K562 (cell line): ENCODE results near the gene ULK2. TPM values are rescaled to one million over a fixed set of nuclear protein-coding genes. Genes with fewer than 3 reads are reported as not detected.

Experiments
- ATAC-seq: fragments of 200-7000 bp; cut with Tn5 transposase; 3 replicates; pipeline ENCODE4 v1.9.1; 2020; ENCODE audit warnings: moderate library complexity
- BruUV-seq: library from RNA; stranded (reverse); fragments of 400-500 nt; replicated peaks from 2 replicates; lab custom pipeline; 2021; lab: Mats Ljungman, UMichigan
- CTCF ChIA-PET: fragments of 300-600 bp; formaldehyde crosslinking; extraction: SDS; loops from one replicate; lab custom pipeline; 2021; ENCODE audit warnings: low intra/inter-chr PET ratio; lab: Yijun Ruan, JAX
- POLR2A ChIA-PET: fragments of 300-600, 350-650 bp; sonication (Branson Sonifier 250); formaldehyde crosslinking; extraction: SDS; loops from one replicate; lab custom pipeline; 2021; ENCODE audit warnings: antibody characterized with exemption, inconsistent platforms; lab: Yijun Ruan, JAX
- DNase-seq, 4 experiments: peaks; one replicate each; pipeline versions ENCODE4 v3.0.0 to v3.0.0-alpha.2; 2011 to 2018; ENCODE audit warnings: low spot score in 3 of 4, mixed read lengths in 3 of 4; ENCODE audit errors: extremely low read depth in 1 of 4
- FAIRE-seq: peaks from 2 replicates; lab custom pipeline; 2011; peaks lifted over from hg19 to GRCh38; lab: Jason Lieb, UNC
- H2AFZ ChIP-seq: 2 replicates; pipeline ENCODE4 v1.6.0; 2011; ENCODE audit warnings: low read depth, low read length, control low read depth, inconsistent platforms
- H3K27ac ChIP-seq: fragments of 200-600 bp; 3 replicates; pipeline ENCODE4 v1.8.0; 2011; ENCODE audit warnings: low read depth, mild to moderate bottlenecking, control low read depth, inconsistent platforms, low read length, moderate library complexity, mixed read lengths; ENCODE audit errors: extremely low read depth
- H3K27me3 ChIP-seq, 2 experiments: fragments of 300-600 bp in 1 of 2; 2 replicates in 1 of 2; 3 replicates in 1 of 2; pipeline versions ENCODE4 v1.6.0 to v1.8.0; 2011; ENCODE audit warnings: inconsistent platforms in 2 of 2, low read length in 2 of 2, mild to moderate bottlenecking in 1 of 2, mixed read lengths in 1 of 2, moderate library complexity in 1 of 2; ENCODE audit not compliant: control insufficient read depth in 2 of 2, insufficient read depth in 2 of 2
- H3K36me3 ChIP-seq: fragments of 300-600 bp; 3 replicates; pipeline ENCODE4 v1.8.0; 2011; ENCODE audit warnings: mild to moderate bottlenecking, low read length, inconsistent platforms; ENCODE audit not compliant: control insufficient read depth, insufficient read depth
- H3K4me1 ChIP-seq, 2 experiments: fragments of 200-600 bp in 1 of 2; replicated peaks in 1 of 2; 2 replicates in 1 of 2; 3 replicates in 1 of 2; pipeline versions ENCODE4 v1.5.1 to v1.8.0; 2011; ENCODE audit warnings: inconsistent platforms in 2 of 2, low read length in 2 of 2, mild to moderate bottlenecking in 1 of 2, mixed read lengths in 1 of 2, moderate library complexity in 1 of 2; ENCODE audit not compliant: control insufficient read depth in 2 of 2, insufficient read depth in 2 of 2
- H3K4me2 ChIP-seq: 2 replicates; pipeline ENCODE4 v1.6.1; 2011; ENCODE audit warnings: low read length, control low read depth, inconsistent platforms, mixed read lengths; ENCODE audit not compliant: insufficient read depth
- H3K4me3 ChIP-seq: fragments of 200-600 bp; sonication (generic), shearing (Covaris generic); 2 replicates; pipeline ENCODE4 v1.5.1; 2016; ENCODE audit warnings: control low read depth, inconsistent platforms
- H3K79me2 ChIP-seq: fragments of 200-600 bp; 3 replicates; pipeline ENCODE4 v1.8.0; 2011; ENCODE audit warnings: low read length, inconsistent platforms; ENCODE audit not compliant: control insufficient read depth, insufficient read depth
- H3K9ac ChIP-seq, 2 experiments: 2 replicates each; pipeline versions ENCODE4 v1.6.0 to v1.6.1; 2011; ENCODE audit warnings: low read depth in 2 of 2, low read length in 2 of 2, control low read depth in 1 of 2, inconsistent platforms in 1 of 2, mild to moderate bottlenecking in 1 of 2, mixed read lengths in 1 of 2; ENCODE audit not compliant: insufficient read depth in 1 of 2
- H3K9me1 ChIP-seq: one replicate; pipeline ENCODE4 v1.6.0; 2011; ENCODE audit warnings: inconsistent platforms, mild to moderate bottlenecking, low read length, moderate library complexity; ENCODE audit not compliant: control insufficient read depth, insufficient read depth
- H3K9me3 ChIP-seq: replicated peaks from 2 replicates; pipeline ENCODE4 v1.5.1; 2011; ENCODE audit warnings: low read depth, low read length, inconsistent platforms; ENCODE audit not compliant: control insufficient read depth, insufficient read depth
- H4K20me1 ChIP-seq: replicated peaks from 2 replicates; pipeline ENCODE4 v1.6.1; 2011; ENCODE audit warnings: low read length, inconsistent platforms, mixed read lengths; ENCODE audit not compliant: control insufficient read depth, insufficient read depth
- FOXM1 ChIP-seq, 2 experiments: fragments of 450-650 bp in 1 of 2; sonication (generic) in 1 of 2; formaldehyde crosslinking in 1 of 2; IDR thresholded peaks; 2 replicates each; pipeline versions ENCODE4 v1.6.1 to v1.9.0; 2017 to 2022; ENCODE audit warnings: low read depth in 2 of 2, mild to moderate bottlenecking in 2 of 2, missing genetic modification reagents in 1 of 2, moderate library complexity in 1 of 2
- MCM7 ChIP-seq, 2 experiments: fragments of 450-650 bp; IDR thresholded peaks; 2 replicates each; pipeline ENCODE4 v1.6.1; 2016 to 2018
- NUFIP1 ChIP-seq: fragments of 450-650 bp; IDR thresholded peaks from 2 replicates; pipeline ENCODE4 v1.6.1; 2018; ENCODE audit not compliant: partially characterized antibody
- TFAM ChIP-seq: fragments of 250-450 bp; sonication (Bioruptor Pico); conservative IDR thresholded peaks from 2 replicates; pipeline ENCODE4 v1.5.0; 2021; ENCODE audit warnings: mild to moderate bottlenecking, moderate library complexity
- XRCC3 ChIP-seq: fragments of 450-650 bp; IDR thresholded peaks from 2 replicates; pipeline ENCODE4 v1.6.1; 2017; ENCODE audit warnings: mild to moderate bottlenecking, moderate library complexity
- ZBTB1 ChIP-seq: sonication (generic); formaldehyde crosslinking; IDR thresholded peaks from 2 replicates; pipeline ENCODE4 v1.8.1; 2023; ENCODE audit warnings: missing genetic modification reagents, low read depth, mild to moderate bottlenecking, borderline replicate concordance
- ZNF75A ChIP-seq: fragments of 450-650 bp; formaldehyde crosslinking; IDR thresholded peaks from 2 replicates; pipeline ENCODE4 v1.4.0; 2020; ENCODE audit warnings: mild to moderate bottlenecking
- ZNF764 ChIP-seq: fragments of 250-450 bp; sonication (Bioruptor Pico); IDR thresholded peaks from 2 replicates; pipeline ENCODE4 v1.4.0; 2020; ENCODE audit warnings: low read depth, mild to moderate bottlenecking, moderate library complexity
- WGBS: fragments of 100-300 bp; shearing (Covaris generic); methylation state at CpG from one replicate; pipeline ENCODE4 v1.1.6; 2016; ENCODE audit warnings: low coverage, mixed read lengths; ENCODE audit not compliant: insufficient coverage; ENCODE audit errors: missing lambda C conversion rate; 5-methylcytosine and 5-hydroxymethylcytosine counted together
- in situ Hi-C: fragments of 300-500 bp; cut with MboI; formaldehyde crosslinking; loops from 4 replicates; pipeline ENCODE4 v1.15.0; 2018; ENCODE audit warnings: inconsistent platforms, mixed read lengths
- intact Hi-C: fragments of 100-400 bp; cut with micrococcal nuclease; formaldehyde crosslinking; loops from 2 replicates; pipeline ENCODE4 v1.14.2; 2022
- polyA plus RNA-seq, 8 experiments: library from polyadenylated mRNA; depleted of rRNA in 4 of 8; stranded (reverse) in 5 of 8; unstranded in 3 of 8; fragments of >200 nt; fragmentation: Nextera tagmentation in 2 of 8; fragmentation: Illumina TruSeq in 1 of 8; extraction: Ambion mirVana in 2 of 8; extraction: Trizol in 1 of 8; gene quantifications; 2 replicates each; pipeline versions ENCODE4 v1.2.1 to v1.2.3, GENCODE V29; 2011 to 2014; ENCODE audit warnings: inconsistent platforms in 1 of 8, missing spikeins in 1 of 8
- total RNA-seq, 7 experiments: library from RNA; depleted of rRNA in 6 of 7; stranded (reverse); fragments of >200 nt in 6 of 7; fragmentation: Illumina TruSeq in 2 of 7; extraction: Trizol in 2 of 7; gene quantifications; 2 replicates each; pipeline versions ENCODE4 v1.2.1 to v1.2.3, GENCODE V29; 2011 to 2021; ENCODE audit warnings: low replicate concordance in 1 of 7
- TF ChIP-seq, protein P1 (sequence below): fragments of 250-450 bp; sonication (Bioruptor Pico); IDR thresholded peaks from 2 replicates; pipeline ENCODE4 v1.5.0; 2021
- TF ChIP-seq, protein P2 (sequence below), 3 experiments: IDR thresholded peaks in 2 of 3; conservative IDR thresholded peaks in 1 of 3; 2 replicates each; pipeline ENCODE4 v1.5.1; 2011 to 2012; ENCODE audit warnings: low read length in 3 of 3, mild to moderate bottlenecking in 3 of 3, control low read depth in 2 of 3, improper control_type of control experiment in 1 of 3, inconsistent platforms in 1 of 3, low read depth in 1 of 3, mixed read lengths in 1 of 3, moderate library complexity in 1 of 3; ENCODE audit not compliant: insufficient read depth in 2 of 3

The ULK2 gene
- total and polyA plus RNA-seq, 9 of the 15 experiments (the other 6 are each of a cell fraction or from before 2014, with no cell fraction given), result 0.01 to 0.18 (median 0.07) TPM; not detected in 5

DNA sequence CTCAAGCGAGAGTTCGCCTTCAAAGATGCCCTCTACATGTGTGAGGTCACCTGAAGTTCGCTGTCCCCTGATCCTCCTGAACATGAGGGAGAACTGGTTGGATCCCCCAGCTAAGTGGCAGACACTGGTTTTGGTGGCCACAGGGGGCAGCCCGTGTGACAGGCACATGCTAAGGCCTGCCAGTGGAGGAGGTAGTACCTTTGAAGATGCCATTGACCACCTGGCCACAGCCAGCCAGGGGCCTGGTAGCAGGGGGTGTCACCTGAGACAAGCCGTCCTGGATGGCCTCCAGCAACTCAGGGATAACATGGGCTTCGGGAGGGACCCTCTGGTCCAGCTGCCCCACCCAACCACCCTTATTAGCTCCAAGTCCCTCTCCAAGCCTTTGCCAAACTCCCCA, 112.3 kb downstream of the ULK2 start (continued):
- TF ChIP-seq, protein P1, sequence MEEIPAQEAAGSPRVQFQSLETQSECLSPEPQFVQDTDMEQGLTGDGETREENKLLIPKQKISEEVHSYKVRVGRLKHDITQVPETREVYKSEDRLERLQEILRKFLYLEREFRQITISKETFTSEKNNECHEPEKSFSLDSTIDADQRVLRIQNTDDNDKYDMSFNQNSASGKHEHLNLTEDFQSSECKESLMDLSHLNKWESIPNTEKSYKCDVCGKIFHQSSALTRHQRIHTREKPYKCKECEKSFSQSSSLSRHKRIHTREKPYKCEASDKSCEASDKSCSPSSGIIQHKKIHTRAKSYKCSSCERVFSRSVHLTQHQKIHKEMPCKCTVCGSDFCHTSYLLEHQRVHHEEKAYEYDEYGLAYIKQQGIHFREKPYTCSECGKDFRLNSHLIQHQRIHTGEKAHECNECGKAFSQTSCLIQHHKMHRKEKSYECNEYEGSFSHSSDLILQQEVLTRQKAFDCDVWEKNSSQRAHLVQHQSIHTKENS (CRISPR knock-in tag), result no peak
- no peak for TF ChIP-seq NUFIP1
- no peak for TF ChIP-seq XRCC3
- TF ChIP-seq ZBTB1 (CRISPR knock-in tag), result no peak
- no peak for TF ChIP-seq ZNF764 (CRISPR knock-in tag)
- TF ChIP-seq ZNF75A (CRISPR knock-in tag), result no peak
- TF ChIP-seq FOXM1 (IDR thresholded peaks at IDR 0.05; ENCODE audit: low read depth), result no peak
- TF ChIP-seq FOXM1 (CRISPR knock-in tag; IDR thresholded peaks at IDR 0.05; ENCODE audit: low read depth), result no peak
- no peak for TF ChIP-seq TFAM

DNA sequence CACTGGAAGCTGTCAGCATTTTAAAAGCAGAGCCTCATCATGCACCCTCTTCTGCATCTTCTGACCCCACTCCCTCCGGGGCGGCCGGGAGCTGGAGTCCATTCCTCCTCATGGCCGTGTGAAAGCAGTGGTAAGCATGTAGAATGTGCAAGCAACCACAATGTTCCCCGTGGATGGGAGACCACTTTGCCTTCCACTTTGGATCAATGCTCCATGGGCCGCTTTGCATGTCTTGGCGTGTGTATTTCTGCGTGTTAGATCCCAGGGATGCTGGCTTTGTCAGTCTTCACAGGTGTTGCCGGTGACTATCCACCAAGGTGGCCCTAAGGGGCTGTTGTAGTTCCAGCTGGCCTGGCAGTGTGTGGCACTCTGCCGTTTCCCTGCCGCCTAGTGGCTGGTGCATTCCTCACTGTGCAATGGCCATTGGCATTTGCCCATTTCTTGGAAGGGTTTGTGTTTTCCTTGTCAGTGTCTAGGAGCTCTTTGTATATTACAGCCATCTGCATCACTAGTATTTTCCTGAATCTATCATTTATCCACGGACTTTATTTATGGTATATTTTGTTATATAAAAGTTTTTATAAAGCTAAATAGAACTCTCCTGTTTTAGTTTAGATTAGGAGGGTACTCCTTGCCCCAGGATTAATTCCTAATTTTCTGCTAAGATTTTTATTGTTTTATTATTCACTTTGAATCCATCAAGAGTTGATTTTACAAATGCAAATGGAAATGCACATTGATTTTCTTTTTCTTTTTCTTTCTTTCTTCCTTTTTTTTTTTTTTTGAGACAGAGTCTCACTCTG, 113.9 kb downstream of the ULK2 start:
- ChIA-PET CTCF (no interaction called here), POLR2A (interaction anchor here (0.7 kb wide), 1 partner anchor 18 kb away, joined by 3 read pairs; no protein-coding TSS in a partner anchor)
- Histone ChIP-seq H3K9me3 (no peaks in the 10 kb centered on the region), H3K9ac (no peak overlapping the region), H3K36me3 (no peaks in the 10 kb centered on the region), H3K4me2 (no peak overlapping the region), H3K27me3 (peaks cover 8 to 53% of the 10 kb centered on the region in 2 experiments; a peak in 3 of 5 replicates), H3K79me2 (no peaks in the 10 kb centered on the region), H4K20me1 (no peaks in the 10 kb centered on the region), H3K4me3 (no peak overlapping the region), H2AFZ (no peak overlapping the region), H3K4me1 (no peaks in the 10 kb centered on the region; a peak in 1 of 5 replicates), H3K9me1 (no peaks in the 10 kb centered on the region), H3K27ac (no peak overlapping the region)
- WGBS, result 0% methylated on average over 12 of the region's 12 CpGs
- ATAC-seq (no peak), DNase-seq (no peak), FAIRE-seq (no peak)
- BruUV-seq, result no TSS peak
- in situ Hi-C loops (no loop called here), intact Hi-C loops (no loop called here)
- TF ChIP-seq MCM7 (IDR thresholded peaks at IDR 0.05), result no peak
- TF ChIP-seq, protein P2, sequence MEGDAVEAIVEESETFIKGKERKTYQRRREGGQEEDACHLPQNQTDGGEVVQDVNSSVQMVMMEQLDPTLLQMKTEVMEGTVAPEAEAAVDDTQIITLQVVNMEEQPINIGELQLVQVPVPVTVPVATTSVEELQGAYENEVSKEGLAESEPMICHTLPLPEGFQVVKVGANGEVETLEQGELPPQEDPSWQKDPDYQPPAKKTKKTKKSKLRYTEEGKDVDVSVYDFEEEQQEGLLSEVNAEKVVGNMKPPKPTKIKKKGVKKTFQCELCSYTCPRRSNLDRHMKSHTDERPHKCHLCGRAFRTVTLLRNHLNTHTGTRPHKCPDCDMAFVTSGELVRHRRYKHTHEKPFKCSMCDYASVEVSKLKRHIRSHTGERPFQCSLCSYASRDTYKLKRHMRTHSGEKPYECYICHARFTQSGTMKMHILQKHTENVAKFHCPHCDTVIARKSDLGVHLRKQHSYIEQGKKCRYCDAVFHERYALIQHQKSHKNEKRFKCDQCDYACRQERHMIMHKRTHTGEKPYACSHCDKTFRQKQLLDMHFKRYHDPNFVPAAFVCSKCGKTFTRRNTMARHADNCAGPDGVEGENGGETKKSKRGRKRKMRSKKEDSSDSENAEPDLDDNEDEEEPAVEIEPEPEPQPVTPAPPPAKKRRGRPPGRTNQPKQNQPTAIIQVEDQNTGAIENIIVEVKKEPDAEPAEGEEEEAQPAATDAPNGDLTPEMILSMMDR (IDR thresholded peaks at IDR 0.05 in 2 of 3, conservative IDR thresholded peaks at IDR 0.05 in 1 of 3; ENCODE audit: insufficient read depth in 2 of 3, low read depth in 1 of 3, low read length in 3 of 3), result peak in 2 of 3 experiments; percentile 8 to 10; a peak in 1 of 6 replicates
